HCT116 (cell line): ENCODE measurements around the gene FNDC8. TPM values are rescaled to one million over a fixed set of nuclear protein-coding genes. Genes with fewer than 3 reads are reported as not detected.
"Not testable (repeated sequence)": the region's sequence is repeated elsewhere in the genome, so short reads cannot be mapped to it uniquely, and the experiment has no call there.

Experiments
- ATAC-seq: fragments of 200-7000 bp; cut with Tn5 transposase; 2 replicates; pipeline ENCODE4 v1.9.1; 2020; ENCODE audit warnings: mild to moderate bottlenecking, moderate library complexity
- BruUV-seq: library from RNA; stranded (reverse); fragments of 400-500 nt; replicated peaks from 2 replicates; lab custom pipeline; 2021; lab: Mats Ljungman, UMichigan
- CTCF ChIA-PET: fragments of 300-600 bp; sonication (Branson Sonifier 250); formaldehyde crosslinking; loops from one replicate; lab custom pipeline; 2021; ENCODE audit warnings: antibody characterized with exemption; lab: Charles Lee
- POLR2A ChIA-PET: fragments of 300-600, 350-600 bp; sonication (Branson Sonifier 250); formaldehyde crosslinking; loops from one replicate; lab custom pipeline; 2021; ENCODE audit warnings: antibody characterized with exemption; lab: Charles Lee
- RAD21 ChIA-PET, 2 experiments: fragments of 300-600 bp; sonication (Branson Sonifier 250); formaldehyde crosslinking; loops; one replicate each; lab custom pipeline; 2023; ENCODE audit warnings: low total read pairs in 2 of 2; ENCODE audit not compliant: uncharacterized antibody in 2 of 2, unreplicated experiment in 2 of 2, low non-redundant PET in 1 of 2; lab: Charles Lee
- DNase-seq: peaks from one replicate; pipeline ENCODE4 v3.0.0-alpha.2; 2010; ENCODE audit warnings: low read depth, low spot score
- H2AFZ ChIP-seq: fragments of 200-600 bp; shearing (Covaris generic), sonication (generic); 2 replicates; pipeline ENCODE4 v1.6.1; 2017; ENCODE audit warnings: low read depth, mixed run types, mixed read lengths, antibody characterized with exemption, low read length; ENCODE audit not compliant: poor library complexity, severe bottlenecking
- H3K27ac ChIP-seq: 2 replicates; pipeline ENCODE4 v1.5.1; 2012; ENCODE audit warnings: low read depth, low read length
- H3K27me3 ChIP-seq: fragments of 200-600 bp; sonication (generic); 2 replicates; pipeline ENCODE4 v1.6.1; 2016; ENCODE audit warnings: mixed run types, low read length, mixed read lengths; ENCODE audit not compliant: insufficient read depth
- H3K36me3 ChIP-seq, 2 experiments: fragments of 200-500 bp in 1 of 2; fragments of 200-600 bp in 1 of 2; sonication (Bioruptor generic) in 1 of 2; sonication (generic) in 1 of 2; 2 replicates each; pipeline versions ENCODE4 v1.5.1 to v1.6.1; 2014 to 2016; ENCODE audit warnings: low read length in 2 of 2, inconsistent platforms in 1 of 2, mixed read lengths in 1 of 2, mixed run types in 1 of 2; ENCODE audit not compliant: insufficient read depth in 2 of 2, control insufficient read depth in 1 of 2
- H3K4me1 ChIP-seq, 2 experiments: fragments of 200-600 bp in 1 of 2; sonication (generic) in 1 of 2; 2 replicates each; pipeline versions ENCODE4 v1.5.1 to v1.6.1; 2012 to 2017; ENCODE audit warnings: low read length in 2 of 2, inconsistent platforms in 1 of 2, mild to moderate bottlenecking in 1 of 2, mixed read lengths in 1 of 2, mixed run types in 1 of 2, moderate library complexity in 1 of 2; ENCODE audit not compliant: insufficient read depth in 2 of 2, control insufficient read depth in 1 of 2
- H3K4me2 ChIP-seq: fragments of 200-600 bp; sonication (generic); 2 replicates; pipeline ENCODE4 v1.6.1; 2017; ENCODE audit warnings: mixed run types, low read length, mixed read lengths
- H3K4me3 ChIP-seq, 2 experiments: fragments of 200-600 bp in 1 of 2; sonication (generic) in 1 of 2; replicated peaks in 1 of 2; 2 replicates each; pipeline ENCODE4 v1.5.1; 2011 to 2016; ENCODE audit warnings: low read length in 2 of 2, control low read depth in 1 of 2, low read depth in 1 of 2, mild to moderate bottlenecking in 1 of 2, mixed read lengths in 1 of 2, mixed run types in 1 of 2
- H3K79me2 ChIP-seq: fragments of 200-600 bp; sonication (generic); 2 replicates; pipeline ENCODE4 v1.6.1; 2017; ENCODE audit warnings: mild to moderate bottlenecking, mixed run types, low read length, moderate library complexity, mixed read lengths; ENCODE audit not compliant: insufficient read depth
- H3K9ac ChIP-seq: fragments of 200-600 bp; sonication (generic); 2 replicates; pipeline ENCODE4 v1.6.1; 2016; ENCODE audit warnings: low read length, mixed read lengths
- H3K9me2 ChIP-seq: fragments of 200-600 bp; sonication (generic), shearing (Covaris generic); 2 replicates; pipeline ENCODE4 v1.6.1; 2017; ENCODE audit warnings: mixed run types, mild to moderate bottlenecking, moderate library complexity; ENCODE audit not compliant: insufficient read depth
- H3K9me3 ChIP-seq, 2 experiments: fragments of 200-500 bp in 1 of 2; fragments of 200-600 bp in 1 of 2; sonication (Bioruptor generic) in 1 of 2; sonication (generic) in 1 of 2; 2 replicates each; pipeline ENCODE4 v1.6.1; 2014 to 2017; ENCODE audit warnings: low read length in 2 of 2, mixed read lengths in 2 of 2, inconsistent platforms in 1 of 2, low read depth in 1 of 2, mild to moderate bottlenecking in 1 of 2, mixed run types in 1 of 2, moderate library complexity in 1 of 2; ENCODE audit not compliant: control insufficient read depth in 1 of 2, insufficient read depth in 1 of 2
- H4K20me1 ChIP-seq: fragments of 200-600 bp; sonication (generic), shearing (Covaris generic); 2 replicates; pipeline ENCODE4 v1.6.1; 2017; ENCODE audit warnings: mixed run types, mild to moderate bottlenecking, moderate library complexity; ENCODE audit not compliant: insufficient read depth
- CBX3 ChIP-seq: IDR thresholded peaks from 2 replicates; pipeline ENCODE4 v1.6.1; 2012; ENCODE audit warnings: low read depth
- CEBPB ChIP-seq: IDR thresholded peaks from 2 replicates; pipeline ENCODE4 v1.6.1; 2012; ENCODE audit warnings: low read depth
- EZH2 ChIP-seq: fragments of 200-600 bp; sonication (generic); IDR thresholded peaks from 2 replicates; pipeline ENCODE4 v1.6.1; 2017; ENCODE audit warnings: antibody characterized with exemption, mixed run types
- RAD21 ChIP-seq: IDR thresholded peaks from 2 replicates; pipeline ENCODE4 v1.6.1; 2012; ENCODE audit warnings: low read depth, mild to moderate bottlenecking
- intact Hi-C: fragments of 100-400 bp; cut with micrococcal nuclease; formaldehyde crosslinking; loops from 2 replicates; pipeline ENCODE4 v1.10.0; 2022
- total RNA-seq: library from RNA; stranded (reverse); gene quantifications from one replicate; pipeline ENCODE4 v1.2.1, GENCODE V29; 2021; ENCODE audit not compliant: unreplicated experiment
- TF ChIP-seq, protein P1 (sequence below): IDR thresholded peaks from 2 replicates; pipeline ENCODE4 v1.6.1; 2012; ENCODE audit warnings: low read depth

FNDC8 gene
- total RNA-seq, 1 experiment from 2014 or later = not detected

DNA sequence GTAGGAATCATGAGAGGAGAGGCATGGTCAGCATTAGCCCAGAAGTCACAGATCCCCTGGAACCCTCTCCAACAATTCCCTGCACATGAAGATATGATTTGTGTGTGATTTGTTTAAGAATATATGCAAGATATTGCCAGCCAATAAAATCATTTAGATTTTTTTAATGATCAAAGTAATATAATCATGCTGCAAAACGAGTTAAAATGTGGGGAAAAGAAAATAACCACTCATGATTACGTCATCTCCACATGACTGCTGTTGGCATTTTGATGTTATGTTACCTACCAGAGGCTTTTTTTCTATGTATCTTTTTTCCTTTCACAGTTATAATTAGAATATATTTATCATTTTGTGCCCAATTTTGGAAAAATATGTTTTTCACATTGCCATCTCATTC, 50.4 kb downstream of the FNDC8 start:
- Histone ChIP-seq H3K4me3 (no peak overlapping the region), H3K79me2 (no peaks in the 10 kb centered on the region), H3K27ac (no peak overlapping the region), H3K27me3 (peaks cover 6% of the 10 kb centered on the region; the same call in 1 of the 2 replicates), H3K4me2 (no peak overlapping the region)
- POLR2A ChIA-PET = no interaction called here
- TF ChIP-seq CEBPB = no peak
- TF ChIP-seq, protein P1, sequence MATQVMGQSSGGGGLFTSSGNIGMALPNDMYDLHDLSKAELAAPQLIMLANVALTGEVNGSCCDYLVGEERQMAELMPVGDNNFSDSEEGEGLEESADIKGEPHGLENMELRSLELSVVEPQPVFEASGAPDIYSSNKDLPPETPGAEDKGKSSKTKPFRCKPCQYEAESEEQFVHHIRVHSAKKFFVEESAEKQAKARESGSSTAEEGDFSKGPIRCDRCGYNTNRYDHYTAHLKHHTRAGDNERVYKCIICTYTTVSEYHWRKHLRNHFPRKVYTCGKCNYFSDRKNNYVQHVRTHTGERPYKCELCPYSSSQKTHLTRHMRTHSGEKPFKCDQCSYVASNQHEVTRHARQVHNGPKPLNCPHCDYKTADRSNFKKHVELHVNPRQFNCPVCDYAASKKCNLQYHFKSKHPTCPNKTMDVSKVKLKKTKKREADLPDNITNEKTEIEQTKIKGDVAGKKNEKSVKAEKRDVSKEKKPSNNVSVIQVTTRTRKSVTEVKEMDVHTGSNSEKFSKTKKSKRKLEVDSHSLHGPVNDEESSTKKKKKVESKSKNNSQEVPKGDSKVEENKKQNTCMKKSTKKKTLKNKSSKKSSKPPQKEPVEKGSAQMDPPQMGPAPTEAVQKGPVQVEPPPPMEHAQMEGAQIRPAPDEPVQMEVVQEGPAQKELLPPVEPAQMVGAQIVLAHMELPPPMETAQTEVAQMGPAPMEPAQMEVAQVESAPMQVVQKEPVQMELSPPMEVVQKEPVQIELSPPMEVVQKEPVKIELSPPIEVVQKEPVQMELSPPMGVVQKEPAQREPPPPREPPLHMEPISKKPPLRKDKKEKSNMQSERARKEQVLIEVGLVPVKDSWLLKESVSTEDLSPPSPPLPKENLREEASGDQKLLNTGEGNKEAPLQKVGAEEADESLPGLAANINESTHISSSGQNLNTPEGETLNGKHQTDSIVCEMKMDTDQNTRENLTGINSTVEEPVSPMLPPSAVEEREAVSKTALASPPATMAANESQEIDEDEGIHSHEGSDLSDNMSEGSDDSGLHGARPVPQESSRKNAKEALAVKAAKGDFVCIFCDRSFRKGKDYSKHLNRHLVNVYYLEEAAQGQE = no peak
- TF ChIP-seq RAD21 = no peak
- TF ChIP-seq CBX3 = no peak
- TF ChIP-seq EZH2 = no peak
- TF ChIP-seq, all 23 proteins: peak for 0
- no TSS peak for BruUV-seq
- DNase-seq (no peak), ATAC-seq (no peak)
- Histone ChIP-seq H3K36me3 (no peaks in the 10 kb centered on the region), H3K9me2 (no peaks in the 10 kb centered on the region), H4K20me1 (no peaks in the 10 kb centered on the region), H3K4me1 (no peaks in the 10 kb centered on the region), H3K9me3 (no peaks in the 10 kb centered on the region), H2AFZ (no peak overlapping the region), H3K9ac (no peak overlapping the region)
- intact Hi-C loops = loop anchor here (1.0 to 10.0 kb wide), 2 partner anchors 143 to 361 kb away; no protein-coding TSS in a partner anchor
- RAD21 ChIA-PET = no interaction called here
- CTCF ChIA-PET = interaction anchor here (1.2 to 1.8 kb wide), 2 partner anchors 367 to 368 kb away, joined by 3 to 7 read pairs; no protein-coding TSS in a partner anchor

DNA sequence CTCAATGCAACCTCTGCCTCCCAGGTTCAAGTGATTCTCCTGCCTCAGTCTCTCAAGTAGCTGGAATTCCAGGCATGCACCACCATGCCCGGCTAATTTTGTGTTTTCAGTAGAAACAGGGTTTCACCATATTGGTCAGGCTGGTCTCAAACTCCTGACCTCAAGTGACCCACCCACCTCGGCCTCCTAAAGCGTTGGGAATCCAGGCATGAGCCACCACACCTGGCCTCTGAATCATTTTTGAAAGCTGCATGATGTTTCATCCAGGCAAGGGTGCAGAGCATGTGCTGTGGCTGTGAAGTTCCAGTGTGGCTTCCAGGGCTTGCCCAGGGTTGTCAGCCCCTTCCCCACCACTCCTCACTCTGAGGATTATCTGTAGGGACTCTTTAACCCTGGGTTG, 50.9 kb downstream of the FNDC8 start:
- H3K27me3 ChIP-seq, H4K20me1 ChIP-seq, H3K79me2 ChIP-seq, H3K9me3 ChIP-seq, H3K4me1 ChIP-seq, ATAC-seq, H3K27ac ChIP-seq, H3K36me3 ChIP-seq, H3K9ac ChIP-seq, POLR2A ChIA-PET, DNase-seq, RAD21 ChIA-PET, H3K9me2 ChIP-seq, H2AFZ ChIP-seq, H3K4me2 ChIP-seq, CTCF ChIA-PET, BruUV-seq, H3K4me3 ChIP-seq: not testable (repeated sequence)
- intact Hi-C loops = loop anchor here (10.0 kb wide), 1 partner anchor 142 kb away; no protein-coding TSS in a partner anchor
